Endothelial cell of umbilical vein (primary cell): ENCODE measurements around the gene PFAS.

Source experiments
- EZH2 ChIP-seq: IDR thresholded peaks from 2 replicates; pipeline ENCODE4 v1.6.1; 2012; ENCODE audit warnings: borderline replicate concordance, low read depth, mild to moderate bottlenecking, moderate library complexity, low read length, inconsistent platforms; ENCODE audit not compliant: severe bottlenecking
- FOS ChIP-seq: IDR thresholded peaks from 2 replicates; pipeline ENCODE4 v1.6.1; 2011; ENCODE audit warnings: mild to moderate bottlenecking, low read length, moderate library complexity, borderline replicate concordance; ENCODE audit not compliant: insufficient read depth
- GATA2 ChIP-seq: IDR thresholded peaks from 2 replicates; pipeline ENCODE4 v1.7.0; 2011; ENCODE audit warnings: low read depth, mild to moderate bottlenecking, moderate library complexity, mixed read lengths, low read length; ENCODE audit not compliant: insufficient read length, insufficient read depth
- JUN ChIP-seq: IDR thresholded peaks from 2 replicates; pipeline ENCODE4 v1.6.1; 2011; ENCODE audit warnings: borderline replicate concordance, low read depth; ENCODE audit not compliant: insufficient read length, insufficient read depth
- MYC ChIP-seq: IDR thresholded peaks from one replicate; pipeline ENCODE4 v1.6.1; 2011; ENCODE audit warnings: mild to moderate bottlenecking, low read depth, low read length
- POLR2A ChIP-seq: IDR thresholded peaks from 2 replicates; pipeline ENCODE4 v1.6.1; 2012; ENCODE audit warnings: low read depth, mild to moderate bottlenecking, control low read depth, low read length
- POLR2AphosphoS5 ChIP-seq: IDR thresholded peaks from 2 replicates; pipeline ENCODE4 v1.6.1; 2012; ENCODE audit warnings: low read depth, mild to moderate bottlenecking, control low read depth, low read length, moderate library complexity; ENCODE audit not compliant: insufficient read depth
- TF ChIP-seq, protein P1 (sequence below), 2 donors: IDR thresholded peaks; 1 replicate in 1 of 2; 2 replicates in 1 of 2; pipeline ENCODE4 v1.5.1; 2011; ENCODE audit warnings: low read length in 2 of 2, mild to moderate bottlenecking in 2 of 2, moderate library complexity in 2 of 2, control low read depth in 1 of 2, inconsistent platforms in 1 of 2, low read depth in 1 of 2; ENCODE audit not compliant: insufficient read depth in 1 of 2; ENCODE audit errors: extremely low read depth in 1 of 2
- TF ChIP-seq, protein P2 (sequence below): IDR thresholded peaks from 2 replicates; pipeline ENCODE4 v1.6.1; 2011; ENCODE audit not compliant: insufficient read depth, insufficient read length

DNA sequence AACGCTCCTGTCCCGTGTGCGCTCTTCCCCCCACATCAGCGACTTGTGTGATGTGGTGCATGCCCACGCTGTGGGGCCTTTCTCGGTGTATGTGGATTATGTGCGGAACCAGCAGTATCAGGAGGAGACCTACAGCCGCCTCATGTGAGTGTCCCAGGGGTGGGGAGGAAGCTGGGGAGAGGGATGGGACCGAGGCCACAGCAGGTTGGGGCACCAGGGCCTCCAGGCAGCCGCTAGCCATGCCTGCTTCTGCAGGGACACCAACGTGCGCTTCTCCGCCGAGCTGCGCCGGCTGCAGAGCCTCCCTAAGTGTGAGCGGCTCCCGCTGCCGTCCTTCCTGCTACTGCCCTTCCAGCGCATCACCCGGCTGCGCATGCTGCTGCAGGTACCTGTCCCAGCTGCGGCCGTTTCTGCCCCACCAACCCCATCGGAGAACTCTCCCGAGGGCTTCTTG, 66.7 kb downstream of the PFAS start:
- TF ChIP-seq GATA2 (no peak), POLR2A (no peak), EZH2 (no peak), FOS (no peak), POLR2AphosphoS5 (no peak), MYC (no peak), JUN (no peak)
- TF ChIP-seq, protein P1, sequence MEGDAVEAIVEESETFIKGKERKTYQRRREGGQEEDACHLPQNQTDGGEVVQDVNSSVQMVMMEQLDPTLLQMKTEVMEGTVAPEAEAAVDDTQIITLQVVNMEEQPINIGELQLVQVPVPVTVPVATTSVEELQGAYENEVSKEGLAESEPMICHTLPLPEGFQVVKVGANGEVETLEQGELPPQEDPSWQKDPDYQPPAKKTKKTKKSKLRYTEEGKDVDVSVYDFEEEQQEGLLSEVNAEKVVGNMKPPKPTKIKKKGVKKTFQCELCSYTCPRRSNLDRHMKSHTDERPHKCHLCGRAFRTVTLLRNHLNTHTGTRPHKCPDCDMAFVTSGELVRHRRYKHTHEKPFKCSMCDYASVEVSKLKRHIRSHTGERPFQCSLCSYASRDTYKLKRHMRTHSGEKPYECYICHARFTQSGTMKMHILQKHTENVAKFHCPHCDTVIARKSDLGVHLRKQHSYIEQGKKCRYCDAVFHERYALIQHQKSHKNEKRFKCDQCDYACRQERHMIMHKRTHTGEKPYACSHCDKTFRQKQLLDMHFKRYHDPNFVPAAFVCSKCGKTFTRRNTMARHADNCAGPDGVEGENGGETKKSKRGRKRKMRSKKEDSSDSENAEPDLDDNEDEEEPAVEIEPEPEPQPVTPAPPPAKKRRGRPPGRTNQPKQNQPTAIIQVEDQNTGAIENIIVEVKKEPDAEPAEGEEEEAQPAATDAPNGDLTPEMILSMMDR (IDR thresholded peaks at IDR 0.05; ENCODE audit: extremely low read depth in 1 of 2, insufficient read depth in 1 of 2, low read depth in 1 of 2, low read length in 2 of 2), result no peak
- TF ChIP-seq, protein P2, sequence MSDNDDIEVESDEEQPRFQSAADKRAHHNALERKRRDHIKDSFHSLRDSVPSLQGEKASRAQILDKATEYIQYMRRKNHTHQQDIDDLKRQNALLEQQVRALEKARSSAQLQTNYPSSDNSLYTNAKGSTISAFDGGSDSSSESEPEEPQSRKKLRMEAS, result no peak
